ENCODE measurements around the gene AHNAK2.

Gene AHNAK2

DNA sequence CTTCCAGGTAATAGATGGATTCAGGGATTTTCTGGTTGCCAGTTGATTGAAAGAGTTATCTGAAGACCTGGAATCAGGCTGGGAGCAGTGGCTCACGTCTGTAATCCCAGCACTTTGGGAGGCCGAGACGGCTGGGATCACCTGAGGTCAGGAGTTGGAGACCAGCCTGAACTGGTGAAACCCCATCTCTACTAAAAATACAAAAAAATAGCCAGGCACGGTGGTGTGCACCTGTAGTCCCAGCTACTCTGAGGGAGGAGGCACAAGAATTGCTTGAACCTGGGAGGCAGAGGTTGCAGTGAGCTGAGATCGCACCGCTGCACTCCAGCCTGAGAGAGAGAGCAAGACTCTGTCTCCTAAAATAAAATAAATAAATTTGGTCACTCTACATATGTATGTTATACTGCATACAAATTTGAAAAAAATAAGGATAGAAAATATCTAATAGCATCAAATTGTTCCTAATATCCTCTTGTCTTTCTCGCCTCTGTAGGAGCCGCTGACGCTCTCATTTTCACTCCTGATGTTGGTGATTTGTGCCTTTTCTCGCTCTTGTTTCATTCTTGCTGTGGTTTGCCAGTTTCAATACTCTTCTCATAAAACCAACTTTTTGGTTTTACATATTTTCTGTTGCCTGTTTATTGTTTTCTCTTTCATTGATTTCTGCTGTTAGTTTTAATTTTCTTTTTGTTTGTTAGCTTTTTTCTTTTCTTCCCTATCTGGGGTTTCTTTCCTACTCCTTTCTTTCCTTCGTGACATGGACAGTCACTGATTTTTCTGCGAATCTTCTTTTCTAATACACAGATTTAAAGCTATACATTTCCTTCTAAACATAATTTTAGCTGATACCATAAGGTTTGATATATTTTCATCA is 77.3 kb downstream of the AHNAK2 start:
- DNase-seq (ENCODE audit: low read depth): no peak

DNA sequence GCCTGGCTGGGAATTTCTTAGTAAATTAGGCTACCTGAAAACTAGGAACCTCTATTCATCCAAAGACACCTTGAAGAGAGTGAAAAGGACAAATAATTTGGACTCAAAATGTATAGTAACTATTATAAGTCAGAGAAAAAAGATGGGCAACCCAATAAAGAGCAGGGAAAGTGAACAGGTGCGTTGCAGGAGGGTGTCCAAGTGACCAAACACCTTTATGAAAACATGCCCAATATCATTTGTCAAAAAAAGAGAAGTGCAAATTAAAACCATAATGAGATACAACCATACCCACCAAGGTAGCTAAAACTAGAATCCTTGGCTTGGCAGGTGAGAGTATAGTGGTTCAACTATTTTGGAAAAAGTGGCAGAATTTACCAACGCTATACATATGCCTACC is 78.4 kb downstream of the AHNAK2 start:
- DNase-seq (ENCODE audit: low read depth): no peak
- H3K4me3 ChIP-seq (ENCODE audit: control insufficient read depth, low read depth, low read length): no peak overlapping the region
- TF ChIP-seq CTCF (conservative IDR thresholded peaks at IDR 0.05; ENCODE audit: control insufficient read depth, insufficient read depth, low read depth, low read length): no peak

More for the DNA sequence above, 77.3 kb downstream of the AHNAK2 start:
- H3K4me3 ChIP-seq (ENCODE audit: control insufficient read depth, low read depth, low read length): no peak overlapping the region
- no peak for TF ChIP-seq CTCF (conservative IDR thresholded peaks at IDR 0.05; ENCODE audit: control insufficient read depth, insufficient read depth, low read depth, low read length)

GRCh38 chr14:104898870-104899510 is 79.2 kb downstream of the AHNAK2 start:
- TF ChIP-seq CTCF (conservative IDR thresholded peaks at IDR 0.05; ENCODE audit: control insufficient read depth, insufficient read depth, low read depth, low read length): no peak
- peak; percentile 31 for DNase-seq (ENCODE audit: low read depth)
- no peak overlapping the region for H3K4me3 ChIP-seq (ENCODE audit: control insufficient read depth, low read depth, low read length)

DNA sequence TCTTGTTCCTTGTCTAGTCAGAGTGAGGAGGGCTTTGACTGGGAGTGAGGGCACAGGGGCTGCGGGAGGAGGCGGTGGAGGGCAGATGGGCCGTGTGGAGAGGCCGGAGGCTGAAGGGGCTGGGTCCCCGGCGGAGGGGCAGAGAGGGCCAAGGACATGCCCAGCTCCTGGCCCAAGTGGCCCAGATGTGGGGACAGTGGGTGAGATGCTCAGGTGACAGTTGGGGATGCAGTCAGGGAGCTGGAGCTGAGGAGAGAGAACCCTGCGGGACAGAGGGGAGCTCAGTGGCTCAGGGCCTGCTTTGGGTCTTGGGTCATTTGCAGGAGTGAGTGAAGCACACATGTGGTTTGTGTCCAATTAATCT is 80.0 kb downstream of the AHNAK2 start:
- TF ChIP-seq CTCF (conservative IDR thresholded peaks at IDR 0.05; ENCODE audit: control insufficient read depth, insufficient read depth, low read depth, low read length): no peak
- H3K4me3 ChIP-seq (ENCODE audit: control insufficient read depth, low read depth, low read length): no peak overlapping the region
- no peak for DNase-seq (ENCODE audit: low read depth)

DNA sequence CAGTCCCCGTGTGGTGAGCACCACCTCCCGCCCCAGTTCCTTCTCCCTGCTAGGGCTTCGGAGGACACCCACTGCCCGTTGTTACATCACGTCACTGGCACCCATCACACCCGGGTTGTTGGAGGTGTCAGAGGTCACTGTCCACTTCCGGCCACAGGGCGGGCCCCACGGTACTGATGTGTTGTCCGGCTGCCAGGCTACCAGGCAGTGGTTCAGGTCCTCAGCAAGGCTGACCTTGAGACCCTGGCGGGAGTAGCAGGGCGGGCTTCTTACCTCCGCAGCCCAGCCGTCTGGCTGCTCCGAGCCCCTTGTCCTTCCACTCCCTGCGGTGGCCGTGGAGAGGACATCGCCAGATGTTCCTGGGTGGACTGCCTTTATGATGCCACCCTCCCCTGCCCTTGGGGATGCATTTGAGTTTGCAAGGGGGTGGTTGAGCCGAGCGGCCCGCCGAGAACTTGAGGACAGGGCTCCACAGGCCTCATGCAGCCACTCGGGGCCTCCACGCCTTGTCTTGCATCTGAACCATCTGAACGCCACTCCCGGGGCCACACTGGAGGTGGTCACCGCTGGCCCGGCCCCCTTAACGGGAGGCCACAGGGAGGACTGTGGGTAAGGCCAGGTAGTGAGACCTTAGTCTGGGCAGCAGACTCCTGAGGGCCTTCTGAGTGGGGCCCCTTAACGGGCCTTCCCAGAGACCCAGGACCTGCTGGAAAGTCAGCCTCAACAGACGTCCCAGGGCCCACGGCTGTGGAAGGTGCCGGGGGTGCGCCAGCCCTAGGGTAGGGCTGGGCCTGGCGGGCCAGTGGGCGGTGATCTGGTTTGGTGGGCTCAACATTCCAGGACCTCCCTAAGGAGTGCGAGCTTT is 80.6 kb downstream of the AHNAK2 start:
- no peak for DNase-seq (ENCODE audit: low read depth)
- no peak for TF ChIP-seq CTCF (conservative IDR thresholded peaks at IDR 0.05; ENCODE audit: control insufficient read depth, insufficient read depth, low read depth, low read length)
- H3K4me3 ChIP-seq (ENCODE audit: control insufficient read depth, low read depth, low read length): no peak overlapping the region

- no peak overlapping the region for H3K4me3 ChIP-seq (ENCODE audit: control insufficient read depth, low read depth, low read length)
- no peak for TF ChIP-seq CTCF (conservative IDR thresholded peaks at IDR 0.05; ENCODE audit: control insufficient read depth, insufficient read depth, low read depth, low read length)
- DNase-seq (ENCODE audit: low read depth): no peak
These were observed 82.2 kb downstream of the AHNAK2 start for GRCh38 chr14:104895786-104896661.

Data from fibroblast of mammary gland (primary cell).